NCI-H128 (cell line): ENCODE measurements around the gene SF3B5.
"Not testable (repeated sequence)": the region's sequence is repeated elsewhere in the genome, so short reads cannot be mapped to it uniquely, and the experiment has no call there.

Experiments used
- DNase-seq: peaks from one replicate; lab custom pipeline; 2025; ENCODE audit not compliant: unreplicated experiment; lab: John Stamatoyannopoulos, UW

The SF3B5 gene

DNA sequence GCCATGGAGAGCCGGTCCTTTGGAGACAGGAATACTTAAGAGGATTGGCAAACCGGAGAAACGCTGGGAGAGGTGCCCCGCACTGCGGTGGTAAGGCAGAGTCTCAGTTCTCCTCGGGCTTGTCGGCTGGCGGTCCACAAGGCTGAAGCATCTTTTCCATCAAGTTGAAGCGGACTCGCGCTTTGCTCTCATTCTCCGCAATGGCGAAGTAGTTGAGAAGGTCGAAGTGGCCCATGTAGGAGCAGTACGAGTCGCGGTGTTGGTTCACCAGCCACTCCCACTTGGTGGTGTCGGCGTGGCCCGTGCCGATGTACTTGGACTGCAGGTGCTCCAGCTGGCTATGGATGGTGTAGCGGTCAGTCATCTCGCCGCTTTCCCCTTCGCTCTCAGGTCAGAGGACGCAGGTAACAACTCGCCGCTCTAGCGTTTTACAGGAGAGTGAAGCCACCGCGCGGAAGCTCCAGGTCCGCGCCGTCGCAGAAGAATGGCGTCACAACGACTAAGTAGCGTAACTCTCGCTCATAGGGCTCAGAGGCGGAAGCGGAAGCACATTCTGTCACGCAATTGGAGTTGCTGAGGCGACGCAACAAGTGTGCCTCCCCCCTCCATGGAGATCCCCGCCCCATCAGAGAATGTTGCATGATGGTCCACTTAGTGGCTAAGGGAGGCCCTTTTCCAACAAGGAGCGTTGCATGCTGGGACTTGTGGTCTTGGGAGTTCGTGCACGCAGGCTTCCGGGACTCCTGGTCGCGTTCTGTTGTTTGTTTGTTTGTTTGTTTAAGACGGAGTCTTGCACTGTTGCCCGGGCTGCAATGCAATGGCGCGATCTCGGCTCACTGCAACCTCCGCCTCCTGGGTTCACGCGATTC is at the start of gene SF3B5:
SF3B5 (minus strand) TSS at position 440 of the 869 bp plus-strand sequence; CDS start at position 364, 76 bp downstream.
- DNase-seq: peak; percentile 98

DNA sequence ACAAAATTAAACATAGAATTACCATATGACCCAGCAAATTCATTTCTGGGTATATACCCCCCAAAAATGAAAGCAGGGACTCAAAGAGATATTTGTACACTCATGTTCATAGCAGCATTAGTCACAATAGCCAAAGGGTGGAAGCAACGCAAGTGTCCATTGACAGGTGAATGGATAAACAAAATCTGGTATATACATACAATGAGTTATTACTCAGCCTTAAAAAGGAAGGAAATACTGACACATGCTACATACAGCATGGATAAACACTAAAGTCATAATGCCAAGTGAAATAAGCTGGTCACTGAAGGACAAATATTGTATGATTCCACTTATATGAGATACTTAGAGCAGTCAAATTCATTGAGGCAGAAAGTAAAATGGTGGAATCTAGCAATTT is 49.6 kb upstream of the SF3B5 start:
- DNase-seq: no peak

DNA sequence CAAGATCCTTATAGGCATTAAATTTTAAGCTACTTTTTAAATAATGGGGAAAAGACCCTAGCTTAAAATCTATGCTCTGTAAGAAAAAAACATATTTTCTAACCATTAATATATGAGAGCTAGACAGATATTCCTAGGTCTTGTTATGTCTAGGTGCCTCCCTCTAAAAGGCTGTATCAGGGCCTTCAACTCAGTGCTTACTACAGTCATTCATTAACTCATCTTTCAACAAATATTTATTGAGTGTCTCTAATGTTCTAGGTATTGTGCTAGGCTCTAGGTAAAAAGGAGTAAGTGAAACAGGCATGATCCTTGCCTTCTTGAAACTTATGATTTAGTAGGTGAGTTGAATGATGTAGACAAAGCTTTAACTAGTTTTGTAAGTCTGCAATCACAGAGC is 48.5 kb upstream of the SF3B5 start:
- no peak for DNase-seq

GRCh38 chr6:144143106-144143505 is 47.7 kb upstream of the SF3B5 start:
- DNase-seq: no peak

GRCh38 chr6:144141470-144141869 is 46.1 kb upstream of the SF3B5 start:
- DNase-seq: no peak

GRCh38 chr6:144140867-144141266 is 45.5 kb upstream of the SF3B5 start:
- DNase-seq: no peak

DNA sequence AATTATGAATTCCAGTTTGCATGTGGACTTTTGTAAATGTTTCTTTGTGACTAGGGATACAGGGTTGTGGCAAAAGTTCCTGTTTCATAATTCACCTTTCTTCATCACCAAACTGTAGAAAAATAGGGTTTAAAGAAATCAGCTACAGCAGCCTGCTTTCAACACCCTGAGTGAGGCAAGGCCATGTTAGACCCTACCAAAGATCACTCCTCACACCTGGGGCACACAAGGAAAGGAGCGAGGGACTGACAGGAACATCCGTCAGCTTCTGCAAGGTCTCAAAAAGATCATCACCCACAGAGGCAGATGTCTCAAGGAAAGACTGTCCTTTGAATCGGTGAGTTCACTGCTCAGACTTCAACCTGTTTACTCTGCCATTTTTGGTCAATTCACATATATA is 44.4 kb upstream of the SF3B5 start:
- no peak for DNase-seq

DNA sequence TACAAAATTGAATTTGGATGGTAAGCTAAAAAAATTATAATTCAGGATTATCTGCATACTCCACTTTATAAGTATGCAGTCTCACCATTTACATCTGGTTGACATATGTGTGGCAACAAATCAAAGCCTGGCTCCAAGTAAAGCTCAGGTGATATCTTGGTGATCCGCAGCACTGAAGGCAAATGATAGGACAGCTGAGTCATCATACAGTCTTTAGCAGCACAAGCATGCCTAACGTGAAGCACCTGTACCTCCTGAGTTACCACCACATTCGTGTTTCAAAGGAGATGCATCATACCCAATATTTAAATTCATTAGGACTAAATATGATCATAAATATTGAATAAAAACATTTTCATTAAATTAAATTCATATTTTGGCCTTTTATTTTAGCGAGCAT is 43.2 kb upstream of the SF3B5 start:
- DNase-seq: no peak

GRCh38 chr6:144134737-144135136 is 39.4 kb upstream of the SF3B5 start:
- no peak for DNase-seq

GRCh38 chr6:144134176-144134575 is 38.8 kb upstream of the SF3B5 start:
- DNase-seq: no peak

GRCh38 chr6:144133225-144133821 is 38.0 kb upstream of the SF3B5 start:
- no peak for DNase-seq

DNA sequence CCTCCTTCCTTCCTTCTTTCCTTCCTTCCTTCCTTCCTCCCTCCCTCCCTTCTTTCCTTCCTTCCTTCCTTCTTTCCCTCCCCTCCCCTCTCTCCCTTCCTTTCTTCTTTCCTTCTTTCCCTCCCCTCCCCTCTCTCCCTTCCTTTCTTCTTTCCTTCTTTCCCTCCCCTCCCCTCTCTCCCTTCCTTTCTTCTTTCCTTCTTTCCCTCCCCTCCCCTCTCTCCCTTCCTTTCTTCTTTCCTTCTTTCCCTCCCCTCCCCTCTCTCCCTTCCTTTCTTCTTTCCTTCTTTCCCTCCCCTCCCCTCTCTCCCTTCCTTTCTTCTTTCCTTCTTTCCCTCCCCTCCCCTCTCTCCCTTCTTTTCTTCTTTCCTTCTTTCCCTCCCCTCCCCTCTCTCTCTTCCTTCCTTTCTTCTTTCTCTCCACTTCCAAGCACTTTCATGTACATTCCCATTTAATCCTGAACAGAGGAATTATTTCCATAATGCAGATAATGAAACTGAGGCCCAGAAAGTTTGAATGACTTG is 36.9 kb upstream of the SF3B5 start:
- not testable (repeated sequence) for DNase-seq

- DNase-seq: no peak
Observed at GRCh38 chr6:144131248-144131709, 35.9 kb upstream of the SF3B5 start.

GRCh38 chr6:144129469-144129868 is 34.1 kb upstream of the SF3B5 start:
- DNase-seq: no peak

- no peak for DNase-seq
Observed at GRCh38 chr6:144127097-144127496, 31.7 kb upstream of the SF3B5 start.

- no peak for DNase-seq
Observed at GRCh38 chr6:144123836-144124235, 28.5 kb upstream of the SF3B5 start.

DNA sequence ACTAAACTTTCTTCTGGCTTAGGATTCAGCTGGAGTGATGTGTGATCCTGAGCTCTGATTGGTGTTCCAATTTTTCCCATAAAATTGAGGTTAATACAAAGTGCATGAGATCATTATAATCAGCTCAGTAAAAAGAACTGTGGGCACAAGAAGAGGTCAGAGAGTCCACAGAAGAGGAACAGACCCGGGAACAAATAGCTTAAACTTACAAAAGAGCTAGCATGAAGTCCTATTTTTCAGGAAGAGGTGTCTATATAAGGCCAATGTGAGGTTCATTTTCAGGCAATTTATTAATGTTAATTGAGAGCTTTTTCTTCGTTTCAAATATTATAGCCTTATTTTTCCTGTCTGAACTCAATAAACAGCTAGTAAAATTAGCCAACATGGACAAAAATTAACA is 28.0 kb upstream of the SF3B5 start:
- DNase-seq: no peak

- no peak for DNase-seq
Observed at GRCh38 chr6:144122861-144123260, 27.5 kb upstream of the SF3B5 start.

DNA sequence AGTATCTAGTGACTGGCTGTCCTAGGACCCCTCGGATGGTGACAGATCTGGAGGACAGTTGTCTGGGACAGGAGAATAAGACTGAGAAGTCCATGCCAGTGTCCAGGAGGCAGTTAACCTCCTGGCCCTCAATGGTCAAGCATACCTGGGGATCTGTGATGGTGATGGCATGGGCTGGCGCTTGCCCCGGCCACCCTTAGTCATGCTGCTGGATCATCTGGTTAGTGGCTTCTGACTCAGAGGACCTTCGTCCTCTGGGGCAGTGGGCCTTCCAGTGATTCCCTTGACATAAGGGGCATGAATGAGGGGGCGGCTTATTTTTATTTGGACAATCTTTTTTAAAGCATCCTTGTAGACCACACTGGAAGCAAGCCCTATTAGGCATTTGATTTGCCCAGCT is 24.0 kb upstream of the SF3B5 start:
- DNase-seq: no peak

GRCh38 chr6:144115219-144115618 is 19.8 kb upstream of the SF3B5 start:
- DNase-seq: no peak

GRCh38 chr6:144113366-144113765 is 18.0 kb upstream of the SF3B5 start:
- no peak for DNase-seq

DNA sequence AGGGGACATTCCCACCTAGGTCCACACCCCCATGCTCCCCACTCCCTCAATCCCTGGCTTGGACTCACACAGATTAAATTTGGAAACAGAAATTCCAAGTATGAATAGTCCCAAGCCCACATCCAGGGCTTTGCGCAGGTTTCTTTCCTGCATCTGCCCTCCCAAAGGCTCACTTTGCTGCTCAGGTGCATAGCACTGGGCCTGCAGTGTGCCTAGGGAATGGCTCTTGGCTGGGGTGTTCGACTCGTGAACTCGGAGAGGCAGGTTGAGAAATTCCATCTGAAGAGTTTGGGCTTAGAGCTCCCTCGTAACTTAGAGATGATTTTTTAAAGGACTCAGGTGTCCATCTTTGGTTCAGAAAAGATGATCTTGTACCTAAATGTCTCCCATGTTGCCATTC is 14.8 kb upstream of the SF3B5 start:
- DNase-seq: no peak
